CD4-positive, alpha-beta memory T cell (primary cell): ENCODE data around the gene EXD3. TPM values are rescaled to one million over a fixed set of nuclear protein-coding genes. Genes with fewer than 3 reads are reported as not detected.

Experiments used
- CTCF ChIA-PET: fragments of 350-600 bp; sonication (Branson Sonifier 250); formaldehyde crosslinking; loops from one replicate; lab custom pipeline; 2021; ENCODE audit warnings: inconsistent platforms; ENCODE audit not compliant: partially characterized antibody; lab: Charles Lee
- POLR2A ChIA-PET: fragments of 350-600 bp; sonication (Branson Sonifier 250); formaldehyde crosslinking; loops from one replicate; lab custom pipeline; 2021; ENCODE audit not compliant: partially characterized antibody; lab: Charles Lee
- DNase-seq, 5 donors: peaks; one replicate each; pipeline versions ENCODE4 v3.0.0 to v3.0.0-alpha.2; 2020 to 2022; ENCODE audit warnings: mixed read lengths in 1 of 5
- H3K27ac ChIP-seq: one replicate; pipeline ENCODE4 v1.7.0; 2013; ENCODE audit warnings: low read depth, low read length
- H3K27me3 ChIP-seq: 2 replicates; pipeline ENCODE4 v1.7.0; 2013; ENCODE audit warnings: mild to moderate bottlenecking, low read length, moderate library complexity; ENCODE audit not compliant: insufficient read depth
- H3K36me3 ChIP-seq: 2 replicates; pipeline ENCODE4 v1.7.0; 2013; ENCODE audit warnings: mild to moderate bottlenecking, low read length, moderate library complexity; ENCODE audit not compliant: insufficient read depth
- H3K4me1 ChIP-seq: 2 replicates; pipeline ENCODE4 v1.7.0; 2013; ENCODE audit warnings: mild to moderate bottlenecking, low read length, moderate library complexity; ENCODE audit not compliant: insufficient read depth
- H3K4me3 ChIP-seq, 2 donors: one replicate each; pipeline ENCODE4 v1.7.0; 2013; ENCODE audit warnings: low read length in 2 of 2, mild to moderate bottlenecking in 1 of 2
- H3K9me3 ChIP-seq, 2 donors: one replicate each; pipeline ENCODE4 v1.7.0; 2013; ENCODE audit warnings: low read length in 2 of 2, control low read depth in 1 of 2; ENCODE audit not compliant: control insufficient read depth in 1 of 2
- H3K27ac Mint-ChIP-seq, 7 donors: one replicate each; pipeline ENCODE4 v1.8.0; 2020 to 2021; ENCODE audit warnings: mixed read lengths in 7 of 7, mild to moderate bottlenecking in 6 of 7, inconsistent platforms in 3 of 7, moderate library complexity in 3 of 7
- H3K27me3 Mint-ChIP-seq, 2 donors: one replicate each; pipeline ENCODE4 v1.8.0; 2020 to 2021; ENCODE audit warnings: mixed read lengths in 2 of 2
- H3K36me3 Mint-ChIP-seq, 2 donors: one replicate each; pipeline ENCODE4 v1.8.0; 2020 to 2021; ENCODE audit warnings: mixed read lengths in 2 of 2, inconsistent platforms in 1 of 2, mild to moderate bottlenecking in 1 of 2
- H3K4me1 Mint-ChIP-seq, 4 donors: one replicate each; pipeline ENCODE4 v1.8.0; 2020 to 2021; ENCODE audit warnings: mixed read lengths in 4 of 4, mild to moderate bottlenecking in 1 of 4
- H3K4me3 Mint-ChIP-seq, 8 donors: one replicate each; pipeline ENCODE4 v1.8.0; 2020 to 2021; ENCODE audit warnings: mixed read lengths in 8 of 8, mild to moderate bottlenecking in 7 of 8, moderate library complexity in 6 of 8, inconsistent platforms in 3 of 8
- H3K9me3 Mint-ChIP-seq, 8 donors: one replicate each; pipeline ENCODE4 v1.8.0; 2020 to 2021; ENCODE audit warnings: mixed read lengths in 8 of 8, mild to moderate bottlenecking in 5 of 8, inconsistent platforms in 3 of 8, moderate library complexity in 1 of 8
- intact Hi-C: fragments of 100-400 bp; cut with micrococcal nuclease; formaldehyde crosslinking; loops from one replicate; pipeline ENCODE4 v1.15.1; 2023
- polyA plus RNA-seq, 2 donors: library from polyadenylated mRNA; unstranded; fragments of 300-500 nt; fragmentation: Illumina TruSeq; gene quantifications; one replicate each; pipeline ENCODE4 v1.2.3, GENCODE V29; 2021
- total RNA-seq, 2 experiments: library from RNA; stranded (reverse); gene quantifications; one replicate each; pipeline ENCODE4 v1.2.3, GENCODE V29; 2021

The EXD3 gene
- total and polyA plus RNA-seq, 4 experiments from 2014 or later, result 2.5 to 21.9 (median 14.2) TPM

DNA sequence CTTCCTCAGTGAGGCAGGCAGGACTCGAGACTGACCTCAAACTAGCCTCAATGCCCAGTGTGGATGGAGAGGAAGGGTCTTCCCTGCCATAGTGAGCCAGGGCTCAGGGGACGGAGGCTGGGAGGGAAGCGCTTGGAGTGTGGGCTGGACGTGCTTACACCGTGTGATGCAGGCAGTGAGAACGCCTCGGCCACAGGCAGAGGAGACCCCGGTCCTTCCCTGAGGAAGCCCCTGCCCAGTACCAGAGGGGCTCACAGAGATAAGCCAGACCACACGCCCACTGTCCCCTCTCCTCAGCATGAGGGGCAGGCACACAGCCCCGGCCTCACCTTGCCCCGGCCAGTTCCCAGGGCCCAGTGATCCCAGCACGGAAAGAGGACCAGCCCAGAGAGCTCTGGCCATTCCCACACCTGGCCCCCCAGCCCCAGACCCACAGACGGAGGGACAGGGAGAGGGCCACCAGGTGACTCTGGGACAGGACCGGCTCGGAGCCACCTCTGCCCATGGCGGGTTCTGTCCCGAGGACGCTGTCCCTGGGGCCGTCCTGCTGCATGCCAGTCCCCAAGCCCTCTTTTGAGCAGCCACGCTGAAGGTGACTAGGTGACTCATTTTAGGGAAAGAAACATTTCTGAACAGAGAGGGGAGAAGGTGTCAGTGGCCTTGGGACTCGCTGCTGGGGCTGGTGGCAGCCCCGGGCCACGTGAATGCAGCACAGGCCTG lies 42.2 kb upstream of the EXD3 start:
- POLR2A ChIA-PET, result interaction anchor here (0.7 kb wide), 1 partner anchor 70 kb away, joined by 3 read pairs; no protein-coding TSS in a partner anchor
- Histone ChIP-seq H3K27me3 (no peaks in the 10 kb centered on the region), H3K36me3 (no peaks in the 10 kb centered on the region), H3K4me1 (peaks cover 28% of the 10 kb centered on the region), H3K27ac (no peak overlapping the region), H3K4me3 (no peak overlapping the region), H3K9me3 (no peaks in the 10 kb centered on the region)
- no peak for DNase-seq
- Mint-ChIP-seq H3K27ac (no peak overlapping the region), H3K9me3 (no peaks in the 10 kb centered on the region), H3K36me3 (no peaks in the 10 kb centered on the region), H3K4me3 (no peak overlapping the region), H3K4me1 (peaks cover 2 to 12% (median 10%) of the 10 kb centered on the region in 4 donors), H3K27me3 (no peaks in the 10 kb centered on the region)
- CTCF ChIA-PET, result no interaction called here
- intact Hi-C loops, result no loop called here

DNA sequence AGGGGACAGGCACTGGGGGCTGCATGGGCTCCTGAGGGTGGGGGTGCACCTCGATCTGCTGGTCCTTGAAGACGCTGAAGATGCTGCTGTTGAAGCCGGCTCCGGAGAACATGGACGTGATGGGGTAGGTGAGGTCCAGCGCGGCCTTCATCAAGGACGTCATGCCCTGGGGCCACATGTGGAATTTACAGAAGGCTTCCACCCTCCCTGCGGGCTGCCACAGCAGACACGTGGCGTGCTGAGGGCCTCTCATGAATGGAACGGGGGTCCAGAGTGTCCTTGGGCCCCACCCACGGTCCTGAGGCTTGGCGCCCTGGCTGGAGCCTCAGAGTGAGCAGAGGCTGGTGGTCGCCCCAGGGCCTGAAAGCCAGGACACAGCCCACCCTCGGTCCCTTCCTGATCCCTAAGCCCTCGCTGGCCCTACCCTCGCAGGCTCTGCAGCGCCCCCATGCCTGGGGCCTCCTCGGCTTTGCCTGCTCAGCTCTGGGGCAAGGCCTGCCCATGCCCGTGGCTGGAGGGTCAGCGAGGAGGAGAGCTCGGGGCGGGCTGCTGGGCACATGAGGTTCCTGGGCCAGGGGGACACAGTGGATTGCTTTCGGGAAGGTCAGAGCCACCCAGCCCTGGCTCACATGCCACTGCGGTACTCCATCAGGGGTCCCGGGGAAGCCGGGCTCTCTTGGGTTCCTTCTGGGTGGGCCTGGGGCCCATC lies 41.5 kb upstream of the EXD3 start:
- H3K4me1 Mint-ChIP-seq, result peaks cover 5 to 19% (median 14%) of the 10 kb centered on the region in 4 donors
- intact Hi-C loops, result no loop called here
- POLR2A ChIA-PET, result interaction anchor here (0.7 kb wide), 1 partner anchor 70 kb away, joined by 3 read pairs; no protein-coding TSS in a partner anchor
- Histone ChIP-seq H3K4me3 (no peak overlapping the region), H3K4me1 (peaks cover 35% of the 10 kb centered on the region), H3K27ac (no peak overlapping the region), H3K9me3 (no peaks in the 10 kb centered on the region), H3K36me3 (no peaks in the 10 kb centered on the region), H3K27me3 (no peaks in the 10 kb centered on the region)
- H3K9me3 Mint-ChIP-seq, result no peaks in the 10 kb centered on the region
- H3K36me3 Mint-ChIP-seq, result no peaks in the 10 kb centered on the region
- H3K4me3 Mint-ChIP-seq, result no peak overlapping the region
- CTCF ChIA-PET, result no interaction called here
- no peaks in the 10 kb centered on the region for H3K27me3 Mint-ChIP-seq
- H3K27ac Mint-ChIP-seq, result peak overlapping the region in 1 of 7 donors; percentile 47
- no peak for DNase-seq

DNA sequence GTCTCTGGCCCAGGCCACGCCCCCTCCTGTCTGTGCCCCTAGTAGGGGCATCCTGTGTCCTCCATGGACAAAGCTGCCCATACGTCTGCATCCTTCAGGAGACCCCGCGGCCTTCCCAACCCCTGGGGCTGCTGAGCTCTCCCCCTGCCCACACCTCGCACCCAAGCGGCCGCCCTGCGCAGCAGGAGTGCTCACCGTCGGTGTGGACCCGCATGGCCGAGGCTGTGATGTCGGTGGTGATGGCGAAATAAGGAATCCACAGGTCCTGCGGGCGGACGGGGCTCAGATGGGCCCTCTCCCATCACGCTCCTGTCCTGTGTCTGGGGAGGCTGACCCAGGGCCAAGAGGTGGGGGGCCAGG lies 40.9 kb upstream of the EXD3 start:
- Histone ChIP-seq H3K27ac (no peak overlapping the region), H3K9me3 (no peaks in the 10 kb centered on the region), H3K36me3 (no peaks in the 10 kb centered on the region), H3K27me3 (no peaks in the 10 kb centered on the region), H3K4me3 (no peak overlapping the region), H3K4me1 (peaks cover 37% of the 10 kb centered on the region)
- no peaks in the 10 kb centered on the region for H3K36me3 Mint-ChIP-seq
- CTCF ChIA-PET, result no interaction called here
- DNase-seq, result no peak
- peak overlapping the region in 1 of 8 donors; percentile 46 for H3K4me3 Mint-ChIP-seq
- H3K27ac Mint-ChIP-seq, result peak overlapping the region in 1 of 7 donors; percentile 41
- intact Hi-C loops, result no loop called here
- H3K9me3 Mint-ChIP-seq, result no peaks in the 10 kb centered on the region
- POLR2A ChIA-PET, result no interaction called here
- H3K27me3 Mint-ChIP-seq, result no peaks in the 10 kb centered on the region
- peaks cover 5 to 20% (median 14%) of the 10 kb centered on the region in 4 donors for H3K4me1 Mint-ChIP-seq

DNA sequence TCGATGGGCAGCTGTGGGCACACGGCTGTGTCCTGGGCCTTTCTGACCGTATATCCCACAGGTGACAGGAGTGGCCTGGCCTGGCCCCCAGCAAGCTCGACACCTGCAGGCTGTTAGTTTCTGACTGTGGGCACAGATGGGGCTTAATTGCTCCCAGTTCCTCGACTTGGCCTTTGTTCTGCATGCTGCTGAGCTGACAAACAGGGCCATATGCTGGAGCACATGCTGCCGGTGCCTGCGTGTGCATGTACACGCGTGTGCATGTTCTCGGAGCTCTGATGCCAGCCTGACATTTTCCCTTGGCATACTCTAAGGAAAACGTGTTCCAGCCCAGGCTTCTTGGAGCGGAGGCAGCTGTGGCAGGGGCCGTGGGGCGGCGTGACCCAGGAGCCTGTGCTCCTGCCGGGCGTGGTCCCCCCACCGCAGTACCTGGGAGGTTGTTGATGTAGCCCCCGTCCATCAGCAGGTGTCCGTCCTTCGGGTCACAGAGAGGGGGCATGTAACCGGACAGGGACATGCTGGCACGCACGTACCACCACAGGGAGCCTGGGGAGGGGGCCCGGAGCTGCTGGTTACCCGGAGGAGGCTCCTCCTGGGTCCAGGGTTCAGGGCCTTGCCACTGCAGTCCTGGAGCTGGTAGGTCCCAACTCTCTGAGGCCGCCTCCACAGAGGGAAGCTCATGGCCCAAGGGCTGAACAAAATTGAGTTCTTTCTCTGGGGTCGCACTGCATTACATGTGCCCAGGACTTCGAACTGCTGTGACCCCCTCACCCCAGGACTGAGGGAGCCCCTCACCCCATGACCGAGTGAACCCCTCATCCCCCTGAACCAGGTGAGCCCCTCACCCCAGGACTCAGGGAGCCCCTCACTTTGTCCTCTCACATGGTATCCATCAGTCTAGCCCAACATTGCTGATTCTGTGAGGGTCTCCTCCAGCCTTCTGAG lies 40.3 kb upstream of the EXD3 start:
- Histone ChIP-seq H3K27me3 (no peaks in the 10 kb centered on the region), H3K4me3 (no peak overlapping the region), H3K4me1 (peaks cover 41% of the 10 kb centered on the region), H3K27ac (no peak overlapping the region), H3K36me3 (no peaks in the 10 kb centered on the region), H3K9me3 (no peaks in the 10 kb centered on the region)
- ChIA-PET CTCF (interaction anchor here (0.9 kb wide), 1 partner anchor 41 kb away, joined by 3 read pairs; the partner anchor contains the start of gene EXD3), POLR2A (interaction anchor here (2.2 kb wide), 1 partner anchor 40 kb away, joined by 14 read pairs; the partner anchor contains the start of genes EXD3 and NOXA1)
- DNase-seq, result peak in 1 of 5 donors; percentile 31
- Mint-ChIP-seq H3K4me3 (peak overlapping the region in 4 of 8 donors; percentile 30 to 46 (median 36)), H3K4me1 (peaks cover 5 to 20% (median 14%) of the 10 kb centered on the region in 4 donors), H3K9me3 (no peaks in the 10 kb centered on the region), H3K27ac (peak overlapping the region in 3 of 7 donors; percentile 9 to 63 (median 41)), H3K36me3 (no peaks in the 10 kb centered on the region), H3K27me3 (no peaks in the 10 kb centered on the region)
- intact Hi-C loops, result no loop called here

DNA sequence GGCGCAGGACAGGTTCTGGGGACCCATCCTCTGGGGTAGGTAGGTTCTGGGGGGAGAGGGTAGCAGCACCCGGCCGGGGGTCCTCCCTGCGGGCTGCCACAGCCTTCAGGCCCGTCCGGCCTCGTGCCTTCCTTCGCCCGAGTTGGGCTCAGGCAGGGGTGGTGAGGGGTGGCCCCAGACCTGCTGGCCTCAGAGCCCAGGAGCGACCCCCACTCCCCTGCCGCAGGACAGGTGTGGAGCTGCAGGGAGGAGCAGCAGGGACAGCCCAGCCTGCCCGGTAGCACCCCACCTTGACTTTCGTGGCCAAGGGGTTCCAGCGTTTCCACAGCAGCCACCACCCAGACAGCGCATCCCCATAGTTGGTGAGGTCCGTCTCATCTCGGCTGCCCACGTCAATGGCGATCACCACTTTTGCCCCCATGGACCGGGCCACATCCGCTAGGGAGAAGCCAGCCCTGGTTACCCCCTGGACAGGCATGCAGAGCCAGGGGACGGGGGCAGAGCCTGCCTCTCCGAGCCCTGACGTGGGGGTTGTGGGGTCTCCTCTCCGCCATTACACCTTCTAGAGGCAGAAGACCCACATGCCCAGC lies 39.5 kb upstream of the EXD3 start:
- Mint-ChIP-seq H3K4me1 (peaks cover 5 to 20% (median 14%) of the 10 kb centered on the region in 4 donors), H3K27me3 (no peaks in the 10 kb centered on the region), H3K36me3 (no peaks in the 10 kb centered on the region), H3K4me3 (peak overlapping the region in 1 of 8 donors; percentile 69), H3K9me3 (no peaks in the 10 kb centered on the region), H3K27ac (peak overlapping the region in 1 of 7 donors; percentile 71)
- H3K9me3 ChIP-seq, result no peaks in the 10 kb centered on the region
- peak overlapping the region; percentile 58 for H3K27ac ChIP-seq
- H3K36me3 ChIP-seq, result no peaks in the 10 kb centered on the region
- intact Hi-C loops, result no loop called here
- DNase-seq, result peak in 1 of 5 donors; percentile 37
- peaks cover 46% of the 10 kb centered on the region for H3K4me1 ChIP-seq
- no peaks in the 10 kb centered on the region for H3K27me3 ChIP-seq
- ChIA-PET CTCF (interaction anchor here (0.9 kb wide), 1 partner anchor 40 kb away, joined by 3 read pairs; the partner anchor contains the start of gene EXD3), POLR2A (interaction anchor here (2.2 kb wide), 1 partner anchor 40 kb away, joined by 14 read pairs; the partner anchor contains the start of genes EXD3 and NOXA1)
- peak overlapping the region in 1 of 2 donors; percentile 43 for H3K4me3 ChIP-seq

DNA sequence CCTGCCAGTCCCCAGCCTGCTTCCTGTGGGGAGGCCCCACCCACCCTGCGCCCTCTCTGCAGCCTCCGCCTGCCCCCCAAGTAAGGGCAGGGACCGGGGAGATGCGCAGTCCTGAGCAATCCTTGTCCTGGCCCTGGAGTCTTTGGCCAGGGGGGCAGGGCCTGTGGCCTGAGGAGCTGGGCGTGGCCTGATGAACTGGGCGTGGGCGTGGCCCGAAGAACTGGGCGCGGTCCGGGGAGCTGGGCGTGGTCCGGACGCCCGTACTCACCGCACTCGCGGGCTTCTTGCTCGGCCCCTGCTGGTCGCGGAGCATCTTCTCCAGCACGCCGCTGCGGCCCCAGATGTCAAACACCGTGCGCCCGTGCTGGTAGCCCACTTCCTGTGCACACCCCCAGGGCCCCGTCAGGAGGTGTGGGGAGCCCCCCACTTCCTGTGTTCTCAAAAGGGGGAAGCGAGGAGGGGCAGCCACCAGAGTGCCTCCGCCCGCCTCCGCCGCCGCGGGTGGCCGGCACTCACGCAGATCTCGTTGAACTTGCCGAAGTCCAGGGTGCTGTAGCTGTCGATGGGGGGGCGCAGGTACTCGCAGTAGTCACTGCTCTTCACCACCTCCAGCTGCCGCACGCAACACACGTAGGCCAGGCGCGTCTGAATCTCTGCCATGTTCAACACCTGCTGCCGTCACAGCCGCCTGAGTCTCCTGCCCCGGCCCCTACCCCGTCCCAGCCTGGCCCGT lies 38.9 kb upstream of the EXD3 start:
- CTCF ChIA-PET, result no interaction called here
- H3K27ac ChIP-seq, result peak overlapping the region; percentile 58
- Mint-ChIP-seq H3K27me3 (no peaks in the 10 kb centered on the region), H3K4me1 (peaks cover 5 to 20% (median 14%) of the 10 kb centered on the region in 4 donors), H3K36me3 (no peaks in the 10 kb centered on the region), H3K9me3 (no peaks in the 10 kb centered on the region), H3K4me3 (peak overlapping the region; percentile 68 to 87 (median 76)), H3K27ac (peak overlapping the region; percentile 71 to 96 (median 91))
- DNase-seq, result peak; percentile 83 to 89 (median 85)
- no peaks in the 10 kb centered on the region for H3K27me3 ChIP-seq
- POLR2A ChIA-PET, result interaction anchor here (2.2 kb wide), 1 partner anchor 39 kb away, joined by 14 read pairs; the partner anchor contains the start of genes EXD3 and NOXA1
- no peaks in the 10 kb centered on the region for H3K9me3 ChIP-seq
- H3K36me3 ChIP-seq, result no peaks in the 10 kb centered on the region
- intact Hi-C loops, result no loop called here
- peak overlapping the region in 1 of 2 donors; percentile 43 for H3K4me3 ChIP-seq
- H3K4me1 ChIP-seq, result peaks cover 46% of the 10 kb centered on the region
